Right lobe of liver (tissue), 6 donors: Measurements from ENCODE around the gene TRAF3. TPM values are rescaled to one million over a fixed set of nuclear protein-coding genes. Genes with fewer than 3 reads are reported as not detected.
A peak's percentile ranks its signal among the peaks of the same experiment; 100 is the strongest.

Source experiments
- ATAC-seq, 4 donors: fragments of 200-7000 bp; cut with Tn5 transposase; one replicate each; pipeline ENCODE4 v1.9.1; 2020; ENCODE audit warnings: mild to moderate bottlenecking in 4 of 4, moderate library complexity in 4 of 4
- DNase-seq, 3 donors: peaks; one replicate each; pipeline ENCODE4 v3.0.0-alpha.2; 2020
- H3K27ac ChIP-seq, 3 donors: fragments of 200-600 bp; one replicate each; pipeline ENCODE4 v1.8.0; 2022
- H3K27me3 ChIP-seq, 2 donors: fragments of 200-600 bp; one replicate each; pipeline ENCODE4 v1.8.0; 2022
- H3K36me3 ChIP-seq, 4 donors: fragments of 200-600 bp; sonication (generic) in 1 of 4; one replicate each; pipeline versions ENCODE4 v1.5.1 to v1.8.0; 2017 to 2022; ENCODE audit warnings: control low read depth in 1 of 4
- H3K4me1 ChIP-seq, 4 donors: fragments of 200-600 bp; sonication (generic) in 1 of 4; one replicate each; pipeline versions ENCODE4 v1.5.1 to v1.8.0; 2017 to 2022; ENCODE audit warnings: control low read depth in 1 of 4
- H3K4me3 ChIP-seq, 3 donors: fragments of 200-600 bp; one replicate each; pipeline ENCODE4 v1.8.0; 2022
- H3K9me3 ChIP-seq, 4 donors: fragments of 200-600 bp; sonication (generic) in 1 of 4; one replicate each; pipeline versions ENCODE4 v1.5.1 to v1.8.0; 2017 to 2022; ENCODE audit warnings: control low read depth in 1 of 4
- POLR2A ChIP-seq: fragments of 450-650 bp; IDR thresholded peaks from one replicate; pipeline ENCODE4 v1.6.1; 2017; ENCODE audit warnings: antibody characterized with exemption, mild to moderate bottlenecking
- WGBS: methylation state at CpG from one replicate; pipeline ENCODE4 v1.1.6; 2018; ENCODE audit warnings: low coverage, low lambda C conversion rate; ENCODE audit not compliant: insufficient coverage; ENCODE audit errors: missing lambda C conversion rate; 5-methylcytosine and 5-hydroxymethylcytosine counted together
- intact Hi-C, 2 donors: fragments of 100-400 bp; cut with DNase I; formaldehyde crosslinking; loops; one replicate each; pipeline versions ENCODE4 v1.11.2 to v1.14.1; 2022
- total RNA-seq, 6 experiments: library from RNA; depleted of rRNA in 2 of 6; stranded (reverse); fragments of >200 nt in 2 of 6; fragmentation: NEBNext Ultra II Directional in 3 of 6; extraction: Animal tissue kit (Norgen Biotek cat#: 25700) in 3 of 6; gene quantifications; one replicate each; pipeline versions ENCODE4 v1.1.0 to v1.2.4, GENCODE V29; 2016 to 2023
- TF ChIP-seq, protein P1 (sequence below), 4 donors: fragments of 200-600 bp in 3 of 4; fragments of 450-650 bp in 1 of 4; IDR thresholded peaks; one replicate each; pipeline versions ENCODE4 v1.5.1 to v1.8.0; 2016 to 2022; ENCODE audit warnings: antibody characterized with exemption in 4 of 4, mild to moderate bottlenecking in 2 of 4
- donor health status: DM: no; HTN: yes; CAD: no.
- donor health status: DM: no; HTN: no; CAD: no.
- donor health status: DM: no; HTN: no; CAD: no.
- donor health status: DM: no; HTN: yes; CAD: no.
- donor health status: DM: no; HTN: yes; CAD: no.

TRAF3 gene
- total RNA-seq, 6 experiments from 2014 or later = 5.6 to 10.5 (median 8.3) TPM

DNA sequence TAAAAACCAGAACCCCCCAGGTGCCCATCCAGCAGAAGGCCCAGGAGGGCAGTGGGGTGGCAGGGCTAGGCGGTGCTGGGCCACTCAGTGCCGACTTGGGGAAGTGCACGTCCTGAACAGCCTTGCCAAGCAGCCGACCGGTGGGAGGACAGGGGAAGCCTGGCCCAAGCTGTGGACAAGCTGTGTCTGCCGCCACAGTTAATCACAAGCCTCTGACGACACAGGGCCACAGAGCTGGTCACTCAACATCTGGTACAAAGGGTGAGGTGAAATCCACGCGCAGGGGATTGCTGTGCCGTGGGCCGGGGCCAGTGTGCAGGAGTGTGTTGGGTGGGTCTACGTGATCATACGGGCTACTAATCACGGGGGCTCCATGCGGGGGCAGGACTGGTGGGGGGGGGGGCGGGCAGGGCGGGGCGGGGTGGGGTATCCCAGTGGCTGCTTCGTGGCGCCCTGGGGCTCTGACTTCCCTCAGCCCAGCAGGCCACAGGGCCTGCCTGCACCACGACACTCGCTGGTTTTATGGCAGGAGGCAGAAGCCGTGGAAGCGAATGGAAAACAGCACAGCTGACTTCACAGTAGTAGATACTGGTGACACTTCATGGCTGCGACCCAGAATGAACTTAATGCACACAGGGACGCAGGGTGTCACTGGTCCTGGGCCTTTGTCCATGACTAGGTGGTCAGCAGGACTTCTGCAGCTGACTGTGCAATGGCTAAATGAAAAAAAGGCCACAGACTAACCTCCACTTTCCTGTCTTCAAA is 155.4 kb downstream of the TRAF3 start:
- DNase-seq (peak in 2 of 3 donors; percentile 38 to 57), ATAC-seq (no peak)
- intact Hi-C loops = no loop called here
- Histone ChIP-seq H3K36me3 (peaks cover 0 to 2% (median 0%) of the 10 kb centered on the region in 4 donors), H3K27ac (no peak overlapping the region), H3K9me3 (no peaks in the 10 kb centered on the region), H3K4me3 (no peak overlapping the region), H3K27me3 (no peaks in the 10 kb centered on the region), H3K4me1 (peaks cover 0 to 26% (median 6%) of the 10 kb centered on the region in 4 donors)
- WGBS = 91% methylated on average over 6 of the region's 26 CpGs
- TF ChIP-seq, protein P1, sequence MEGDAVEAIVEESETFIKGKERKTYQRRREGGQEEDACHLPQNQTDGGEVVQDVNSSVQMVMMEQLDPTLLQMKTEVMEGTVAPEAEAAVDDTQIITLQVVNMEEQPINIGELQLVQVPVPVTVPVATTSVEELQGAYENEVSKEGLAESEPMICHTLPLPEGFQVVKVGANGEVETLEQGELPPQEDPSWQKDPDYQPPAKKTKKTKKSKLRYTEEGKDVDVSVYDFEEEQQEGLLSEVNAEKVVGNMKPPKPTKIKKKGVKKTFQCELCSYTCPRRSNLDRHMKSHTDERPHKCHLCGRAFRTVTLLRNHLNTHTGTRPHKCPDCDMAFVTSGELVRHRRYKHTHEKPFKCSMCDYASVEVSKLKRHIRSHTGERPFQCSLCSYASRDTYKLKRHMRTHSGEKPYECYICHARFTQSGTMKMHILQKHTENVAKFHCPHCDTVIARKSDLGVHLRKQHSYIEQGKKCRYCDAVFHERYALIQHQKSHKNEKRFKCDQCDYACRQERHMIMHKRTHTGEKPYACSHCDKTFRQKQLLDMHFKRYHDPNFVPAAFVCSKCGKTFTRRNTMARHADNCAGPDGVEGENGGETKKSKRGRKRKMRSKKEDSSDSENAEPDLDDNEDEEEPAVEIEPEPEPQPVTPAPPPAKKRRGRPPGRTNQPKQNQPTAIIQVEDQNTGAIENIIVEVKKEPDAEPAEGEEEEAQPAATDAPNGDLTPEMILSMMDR (IDR thresholded peaks at IDR 0.05) = no peak
- no peak for TF ChIP-seq POLR2A

DNA sequence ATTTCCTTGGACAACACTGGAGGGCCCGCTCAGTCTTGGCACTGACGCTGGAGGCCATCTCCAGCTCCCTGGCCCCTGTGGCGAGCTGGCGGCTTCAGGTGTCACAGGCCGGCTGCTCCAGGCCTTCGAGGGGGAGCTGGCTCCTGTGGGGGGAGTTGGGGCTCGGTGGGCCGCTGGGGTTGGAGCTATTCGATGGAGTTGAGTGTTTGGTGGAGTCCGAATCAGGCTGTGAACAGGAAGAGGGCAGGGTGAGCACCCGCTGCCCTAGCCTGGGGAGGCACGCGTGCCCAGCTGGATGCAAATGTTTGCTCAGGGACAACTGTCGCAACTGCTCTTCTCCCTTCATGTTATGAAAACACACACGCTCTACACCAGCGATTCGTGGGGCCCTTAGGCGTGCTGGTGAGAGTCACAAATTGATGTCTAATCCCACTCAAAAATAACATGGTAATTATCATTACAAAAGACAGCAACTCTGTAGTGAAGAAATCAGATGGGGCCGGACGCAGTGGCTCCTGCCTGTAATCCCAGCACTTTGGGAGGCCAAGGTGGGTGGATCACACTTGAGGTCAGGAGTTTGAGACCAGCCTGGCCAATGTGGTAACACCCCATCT is 156.5 kb downstream of the TRAF3 start:
- intact Hi-C loops = no loop called here
- peaks cover 0 to 11% (median 0%) of the 10 kb centered on the region in 4 donors for H3K36me3 ChIP-seq
- 45% methylated on average over 16 of the region's 20 CpGs for WGBS

DNA sequence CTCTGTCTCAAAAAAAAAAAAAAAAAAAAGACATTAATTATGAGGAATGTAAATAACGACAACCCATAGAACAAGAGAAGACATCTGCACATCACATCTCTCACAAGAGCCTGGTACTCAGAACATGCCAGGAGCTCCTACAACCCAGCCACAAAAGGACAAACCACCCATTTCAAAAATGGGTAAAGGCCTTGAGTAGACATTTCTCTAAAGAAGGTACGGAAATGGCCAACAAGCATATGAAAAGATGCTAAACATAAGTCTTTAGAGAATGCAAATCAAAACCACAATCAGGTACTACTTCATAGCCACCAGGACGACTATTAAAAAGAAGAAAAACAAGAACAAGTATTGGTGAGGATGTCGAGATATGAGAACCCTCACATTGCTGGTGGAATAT is 158.5 kb downstream of the TRAF3 start:
- Histone ChIP-seq H3K27me3 (no peaks in the 10 kb centered on the region), H3K36me3 (peaks cover 0 to 19% (median 9%) of the 10 kb centered on the region in 4 donors), H3K9me3 (no peaks in the 10 kb centered on the region), H3K4me3 (no peak overlapping the region), H3K27ac (no peak overlapping the region), H3K4me1 (peaks cover 0 to 17% (median 7%) of the 10 kb centered on the region in 4 donors)
- intact Hi-C loops = no loop called here
- no peak for ATAC-seq
- TF ChIP-seq POLR2A = no peak
- TF ChIP-seq, protein P1 (IDR thresholded peaks at IDR 0.05) = no peak
- no peak for DNase-seq
- 83% methylated on average over 4 of the region's 4 CpGs for WGBS

More for the DNA sequence above, 156.5 kb downstream of the TRAF3 start:
- H3K4me3 ChIP-seq = no peak overlapping the region
- peaks cover 0 to 23% (median 6%) of the 10 kb centered on the region in 4 donors for H3K4me1 ChIP-seq
- H3K27me3 ChIP-seq = no peaks in the 10 kb centered on the region
- DNase-seq (peak; percentile 66 to 85 (median 84)), ATAC-seq (peak; percentile 82 to 87 (median 86))
- H3K9me3 ChIP-seq = no peaks in the 10 kb centered on the region
- H3K27ac ChIP-seq = peak overlapping the region in 1 of 3 donors; percentile 73
- TF ChIP-seq, protein P1 (IDR thresholded peaks at IDR 0.05) = no peak

DNA sequence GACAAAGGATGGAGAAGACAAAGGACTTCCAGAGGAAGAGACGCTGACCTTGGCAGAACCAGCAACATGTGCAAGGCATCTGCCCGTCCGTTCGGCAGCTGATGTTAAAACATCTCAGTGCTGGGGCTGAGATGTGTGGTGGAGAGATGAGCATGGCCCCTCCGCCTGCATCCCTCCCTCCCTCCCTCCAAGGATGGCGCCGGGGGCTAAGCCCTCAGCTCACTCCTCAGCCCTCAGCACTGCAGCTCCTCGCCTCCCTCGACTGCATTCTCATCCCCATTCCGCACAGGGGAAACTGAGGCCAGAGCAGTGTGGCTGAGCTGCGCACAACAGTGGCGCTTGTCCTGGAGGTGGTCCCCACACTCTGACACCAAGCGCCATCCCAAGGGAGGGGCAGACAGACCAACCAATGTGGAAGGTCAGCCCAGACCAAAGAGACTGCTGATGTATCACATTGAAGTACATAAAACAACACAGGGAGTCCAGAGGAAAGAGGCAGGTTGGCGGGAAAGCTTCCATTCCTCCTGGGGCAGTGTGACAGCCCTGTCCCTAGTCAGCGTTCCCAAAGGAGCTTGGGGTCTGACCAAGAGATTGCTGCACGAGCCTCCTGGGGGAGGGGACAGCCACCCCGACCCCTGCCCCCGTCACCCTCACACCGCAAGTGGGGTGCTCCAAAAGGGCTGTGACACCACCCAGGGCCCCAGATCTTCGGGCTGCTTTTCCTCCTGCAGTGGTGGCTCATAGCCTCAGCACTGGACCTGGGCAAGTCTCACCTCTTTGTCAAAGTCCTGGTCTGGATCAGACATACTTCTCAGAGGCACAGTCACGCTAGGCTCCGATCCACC is 160.3 kb downstream of the TRAF3 start:
- no peak for TF ChIP-seq POLR2A
- TF ChIP-seq, protein P1 (IDR thresholded peaks at IDR 0.05) = no peak
- no peaks in the 10 kb centered on the region for H3K9me3 ChIP-seq
- peaks cover 0 to 23% (median 10%) of the 10 kb centered on the region in 4 donors for H3K4me1 ChIP-seq
- ATAC-seq (no peak), DNase-seq (peak in 1 of 3 donors; percentile 39)
- peaks cover 0 to 27% (median 11%) of the 10 kb centered on the region in 4 donors for H3K36me3 ChIP-seq
- no peak overlapping the region for H3K27ac ChIP-seq
- H3K4me3 ChIP-seq = no peak overlapping the region
- WGBS = 88% methylated on average over 15 of the region's 22 CpGs
- H3K27me3 ChIP-seq = no peaks in the 10 kb centered on the region
- intact Hi-C loops = no loop called here
